Esophagus squamous epithelium (tissue), 4 donors: ENCODE data around the gene TMEM218.

ENCODE experiments used
- POLR2A ChIP-seq, 4 donors: fragments of 450-650 bp; IDR thresholded peaks; one replicate each; pipeline ENCODE4 v1.6.1; 2017; ENCODE audit warnings: antibody characterized with exemption in 4 of 4, mild to moderate bottlenecking in 4 of 4, moderate library complexity in 3 of 4
- TF ChIP-seq, protein P1 (sequence below), 6 experiments: fragments of 450-650 bp in 4 of 6; fragments of 200-600 bp in 2 of 6; sonication (generic) in 2 of 6; IDR thresholded peaks; one replicate each; pipeline ENCODE4 v1.5.1; 2016 to 2019; ENCODE audit warnings: antibody characterized with exemption in 6 of 6, mild to moderate bottlenecking in 4 of 6, moderate library complexity in 4 of 6

DNA sequence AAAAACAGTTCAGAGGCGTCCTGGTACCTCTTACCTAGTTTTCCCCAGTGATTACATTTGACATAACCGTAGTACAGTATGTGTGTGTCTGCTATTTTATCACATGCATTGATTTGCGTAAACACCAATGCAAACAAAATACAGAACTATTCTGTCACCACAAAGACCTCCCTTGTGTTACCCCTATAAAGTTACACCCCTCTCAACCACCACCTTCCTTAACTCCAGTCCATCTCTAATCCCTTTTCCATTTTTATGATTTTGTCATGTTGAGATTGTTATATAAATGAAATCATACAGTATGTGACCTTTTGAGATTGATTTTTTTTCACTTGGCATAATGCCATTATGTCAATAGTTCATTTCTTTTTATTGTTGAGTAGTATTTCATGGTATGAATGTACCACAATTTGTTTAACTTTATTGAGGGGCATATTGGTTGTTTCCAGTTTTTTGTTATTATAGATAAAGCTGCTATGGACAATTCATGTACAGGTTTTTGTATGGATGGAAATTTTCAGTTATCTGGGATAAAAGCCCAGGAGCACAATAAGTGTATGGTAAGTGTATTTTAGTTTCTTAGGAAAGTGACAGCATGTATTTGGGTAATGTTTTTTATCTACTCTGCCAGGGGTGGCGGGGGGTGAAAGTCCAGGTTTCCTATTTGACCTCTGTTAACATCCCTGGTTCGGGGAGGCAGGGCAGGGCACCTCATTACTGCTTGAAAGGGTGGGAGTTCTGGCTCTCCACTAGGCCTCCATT is 54.3 kb downstream of the TMEM218 start:
- TF ChIP-seq, protein P1, sequence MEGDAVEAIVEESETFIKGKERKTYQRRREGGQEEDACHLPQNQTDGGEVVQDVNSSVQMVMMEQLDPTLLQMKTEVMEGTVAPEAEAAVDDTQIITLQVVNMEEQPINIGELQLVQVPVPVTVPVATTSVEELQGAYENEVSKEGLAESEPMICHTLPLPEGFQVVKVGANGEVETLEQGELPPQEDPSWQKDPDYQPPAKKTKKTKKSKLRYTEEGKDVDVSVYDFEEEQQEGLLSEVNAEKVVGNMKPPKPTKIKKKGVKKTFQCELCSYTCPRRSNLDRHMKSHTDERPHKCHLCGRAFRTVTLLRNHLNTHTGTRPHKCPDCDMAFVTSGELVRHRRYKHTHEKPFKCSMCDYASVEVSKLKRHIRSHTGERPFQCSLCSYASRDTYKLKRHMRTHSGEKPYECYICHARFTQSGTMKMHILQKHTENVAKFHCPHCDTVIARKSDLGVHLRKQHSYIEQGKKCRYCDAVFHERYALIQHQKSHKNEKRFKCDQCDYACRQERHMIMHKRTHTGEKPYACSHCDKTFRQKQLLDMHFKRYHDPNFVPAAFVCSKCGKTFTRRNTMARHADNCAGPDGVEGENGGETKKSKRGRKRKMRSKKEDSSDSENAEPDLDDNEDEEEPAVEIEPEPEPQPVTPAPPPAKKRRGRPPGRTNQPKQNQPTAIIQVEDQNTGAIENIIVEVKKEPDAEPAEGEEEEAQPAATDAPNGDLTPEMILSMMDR (IDR thresholded peaks at IDR 0.05): no peak
- no peak for TF ChIP-seq POLR2A (IDR thresholded peaks at IDR 0.05)
